Mesothelial cell of epicardium (in vitro differentiated cells): ENCODE measurements around the gene WWOX. TPM values are rescaled to one million over a fixed set of nuclear protein-coding genes. Genes with fewer than 3 reads are reported as not detected.

Experiments used
- DNase-seq, 2 experiments: peaks; one replicate each; pipeline ENCODE4 v3.0.0; 2021; ENCODE audit warnings: low spot score in 2 of 2; ENCODE audit not compliant: unreplicated experiment in 2 of 2
- H3K27ac Mint-ChIP-seq: 2 replicates; pipeline ENCODE4 v1.8.0; 2021; ENCODE audit warnings: mixed read lengths
- H3K27me3 Mint-ChIP-seq: 2 replicates; pipeline ENCODE4 v1.8.0; 2021; ENCODE audit warnings: low read depth, mixed read lengths
- H3K36me3 Mint-ChIP-seq: 2 replicates; pipeline ENCODE4 v1.8.0; 2021; ENCODE audit warnings: mixed read lengths
- H3K4me1 Mint-ChIP-seq: 2 replicates; pipeline ENCODE4 v1.8.0; 2021; ENCODE audit warnings: mixed read lengths
- H3K4me3 Mint-ChIP-seq: 2 replicates; pipeline ENCODE4 v1.8.0; 2021; ENCODE audit warnings: mild to moderate bottlenecking, moderate library complexity, mixed read lengths
- H3K9me3 Mint-ChIP-seq: 2 replicates; pipeline ENCODE4 v1.8.0; 2021; ENCODE audit warnings: mixed read lengths
- total RNA-seq: library from RNA; stranded (reverse); gene quantifications from 3 replicates; pipeline ENCODE4 v1.2.1, GENCODE V29; 2021
- TF ChIP-seq, protein P1 (sequence below): fragments of 200-600 bp; sonication (generic); IDR thresholded peaks from one replicate; pipeline ENCODE4 v1.5.0; 2021; ENCODE audit warnings: antibody characterized with exemption; ENCODE audit not compliant: unreplicated experiment

WWOX gene
- total RNA-seq, 1 donor from 2014 or later, result 29.7 TPM

- TF ChIP-seq, protein P1, sequence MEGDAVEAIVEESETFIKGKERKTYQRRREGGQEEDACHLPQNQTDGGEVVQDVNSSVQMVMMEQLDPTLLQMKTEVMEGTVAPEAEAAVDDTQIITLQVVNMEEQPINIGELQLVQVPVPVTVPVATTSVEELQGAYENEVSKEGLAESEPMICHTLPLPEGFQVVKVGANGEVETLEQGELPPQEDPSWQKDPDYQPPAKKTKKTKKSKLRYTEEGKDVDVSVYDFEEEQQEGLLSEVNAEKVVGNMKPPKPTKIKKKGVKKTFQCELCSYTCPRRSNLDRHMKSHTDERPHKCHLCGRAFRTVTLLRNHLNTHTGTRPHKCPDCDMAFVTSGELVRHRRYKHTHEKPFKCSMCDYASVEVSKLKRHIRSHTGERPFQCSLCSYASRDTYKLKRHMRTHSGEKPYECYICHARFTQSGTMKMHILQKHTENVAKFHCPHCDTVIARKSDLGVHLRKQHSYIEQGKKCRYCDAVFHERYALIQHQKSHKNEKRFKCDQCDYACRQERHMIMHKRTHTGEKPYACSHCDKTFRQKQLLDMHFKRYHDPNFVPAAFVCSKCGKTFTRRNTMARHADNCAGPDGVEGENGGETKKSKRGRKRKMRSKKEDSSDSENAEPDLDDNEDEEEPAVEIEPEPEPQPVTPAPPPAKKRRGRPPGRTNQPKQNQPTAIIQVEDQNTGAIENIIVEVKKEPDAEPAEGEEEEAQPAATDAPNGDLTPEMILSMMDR, result no peak
- no peak overlapping the region for H3K27ac Mint-ChIP-seq
- H3K4me1 Mint-ChIP-seq, result no peaks in the 10 kb centered on the region
- H3K4me3 Mint-ChIP-seq, result no peak overlapping the region
- peaks cover 2% of the 10 kb centered on the region for H3K36me3 Mint-ChIP-seq
- no peaks in the 10 kb centered on the region for H3K27me3 Mint-ChIP-seq
- H3K9me3 Mint-ChIP-seq, result peaks cover 9% of the 10 kb centered on the region
- DNase-seq, result no peak
Observed at GRCh38 chr16:79122343-79122742, 1022.9 kb downstream of the WWOX start.

DNA sequence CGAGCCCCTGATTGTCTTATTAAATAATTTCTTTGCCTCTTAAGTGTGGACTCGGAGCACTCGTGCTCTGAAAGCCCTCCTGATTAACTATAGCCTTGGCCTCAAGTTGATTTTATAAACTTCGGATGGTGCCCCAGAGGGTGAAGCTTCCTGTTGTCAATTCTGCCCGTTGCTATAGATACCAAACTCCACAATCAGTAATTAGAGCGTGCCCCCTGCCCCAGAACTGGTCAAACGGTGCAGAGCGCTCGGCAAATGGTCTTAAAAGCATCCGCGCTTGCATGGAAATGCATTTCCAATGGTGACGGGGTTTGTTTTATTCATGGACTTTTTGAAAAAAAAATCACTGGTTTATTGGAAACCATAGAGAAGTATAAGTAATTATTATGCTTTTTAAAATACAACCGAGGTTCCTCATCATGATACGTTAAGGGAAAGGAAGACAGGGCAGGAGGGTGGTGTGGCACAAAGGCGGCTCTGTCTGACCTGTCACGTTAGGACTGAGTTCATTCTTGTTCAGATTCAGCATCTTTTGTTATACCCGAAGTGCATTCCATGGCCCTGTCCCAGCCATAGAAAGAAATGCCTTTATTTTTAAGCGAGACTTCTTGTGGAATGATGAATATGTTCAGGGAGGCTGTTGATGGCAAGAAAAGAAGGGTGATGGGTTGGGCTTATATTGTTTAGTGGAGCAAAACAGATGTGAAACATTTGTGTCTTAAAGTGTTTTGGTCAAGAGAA is 1024.7 kb downstream of the WWOX start:
- no peaks in the 10 kb centered on the region for H3K36me3 Mint-ChIP-seq
- no peaks in the 10 kb centered on the region for H3K4me1 Mint-ChIP-seq
- no peaks in the 10 kb centered on the region for H3K27me3 Mint-ChIP-seq
- TF ChIP-seq, protein P1, result no peak
- no peak for DNase-seq
- H3K9me3 Mint-ChIP-seq, result peaks cover 3% of the 10 kb centered on the region
- H3K4me3 Mint-ChIP-seq, result no peak overlapping the region
- no peak overlapping the region for H3K27ac Mint-ChIP-seq

GRCh38 chr16:79127766-79128165 is 1028.3 kb downstream of the WWOX start:
- H3K36me3 Mint-ChIP-seq, result no peaks in the 10 kb centered on the region
- H3K9me3 Mint-ChIP-seq, result peaks cover 12% of the 10 kb centered on the region
- DNase-seq, result no peak
- H3K27me3 Mint-ChIP-seq, result no peaks in the 10 kb centered on the region
- no peak overlapping the region for H3K4me3 Mint-ChIP-seq
- H3K27ac Mint-ChIP-seq, result no peak overlapping the region
- TF ChIP-seq, protein P1, result no peak
- peaks cover under 1% of the 10 kb centered on the region for H3K4me1 Mint-ChIP-seq

- Mint-ChIP-seq H3K27ac (no peak overlapping the region), H3K9me3 (peaks cover 9% of the 10 kb centered on the region), H3K27me3 (no peaks in the 10 kb centered on the region), H3K4me1 (peaks cover 10% of the 10 kb centered on the region), H3K4me3 (no peak overlapping the region), H3K36me3 (no peaks in the 10 kb centered on the region)
- no peak for DNase-seq
- TF ChIP-seq, protein P1, result no peak
Observed at GRCh38 chr16:79128706-79129105, 1029.3 kb downstream of the WWOX start.

- Mint-ChIP-seq H3K4me1 (peaks cover 20% of the 10 kb centered on the region), H3K36me3 (no peaks in the 10 kb centered on the region), H3K9me3 (peaks cover 9% of the 10 kb centered on the region), H3K4me3 (no peak overlapping the region), H3K27me3 (no peaks in the 10 kb centered on the region), H3K27ac (no peak overlapping the region)
- DNase-seq, result no peak
- TF ChIP-seq, protein P1, result no peak
Observed at GRCh38 chr16:79130616-79131015, 1031.2 kb downstream of the WWOX start.
